Upper lobe of left lung (tissue), 6 donors: ENCODE results near the gene FHIT. TPM values are rescaled to one million over a fixed set of nuclear protein-coding genes. Genes with fewer than 3 reads are reported as not detected.

Experiments
- ATAC-seq, 2 donors: fragments of 200-7000 bp; cut with Tn5 transposase; one replicate each; pipeline ENCODE4 v1.9.1; 2022; ENCODE audit warnings: mild to moderate bottlenecking in 2 of 2, moderate library complexity in 2 of 2; ENCODE audit not compliant: low FRiP score in 2 of 2
- DNase-seq, 2 donors: peaks; one replicate each; pipeline ENCODE4 v3.0.0-alpha.2; 2019 to 2020
- H3K27ac ChIP-seq, 4 donors: fragments of 200-600 bp; sonication (generic); one replicate each; pipeline ENCODE4 v1.5.1; 2016 to 2019
- H3K27me3 ChIP-seq, 4 donors: fragments of 200-600 bp; sonication (generic); one replicate each; pipeline ENCODE4 v1.5.1; 2017 to 2019
- H3K36me3 ChIP-seq, 4 donors: fragments of 200-600 bp; sonication (generic); one replicate each; pipeline ENCODE4 v1.5.1; 2016 to 2019
- H3K4me1 ChIP-seq, 4 donors: fragments of 200-600 bp; sonication (generic); one replicate each; pipeline ENCODE4 v1.5.1; 2018 to 2019
- H3K4me3 ChIP-seq, 4 donors: fragments of 200-600 bp; sonication (generic); one replicate each; pipeline ENCODE4 v1.5.1; 2017 to 2019; ENCODE audit warnings: mild to moderate bottlenecking in 2 of 4, moderate library complexity in 1 of 4
- H3K9me3 ChIP-seq, 4 donors: fragments of 200-600 bp; sonication (generic); one replicate each; pipeline ENCODE4 v1.5.1; 2018 to 2019
- CTCF ChIP-seq, 6 experiments: fragments of 450-650 bp in 4 of 6; fragments of 200-600 bp in 2 of 6; sonication (generic) in 2 of 6; IDR thresholded peaks; one replicate each; pipeline ENCODE4 v1.5.1; 2016 to 2019; ENCODE audit warnings: antibody characterized with exemption in 6 of 6
- EP300 ChIP-seq, 4 donors: sonication (generic); formaldehyde crosslinking; IDR thresholded peaks; one replicate each; pipeline ENCODE4 v1.5.1; 2017; ENCODE audit warnings: antibody characterized with exemption in 4 of 4, control low read depth in 2 of 4
- POLR2A ChIP-seq, 4 donors: fragments of 450-650 bp; IDR thresholded peaks; one replicate each; pipeline ENCODE4 v1.5.1; 2016 to 2017; ENCODE audit warnings: antibody characterized with exemption in 4 of 4, mild to moderate bottlenecking in 2 of 4
- POLR2AphosphoS5 ChIP-seq, 2 donors: sonication (generic); formaldehyde crosslinking; IDR thresholded peaks; one replicate each; pipeline ENCODE4 v1.5.1; 2017; ENCODE audit warnings: antibody characterized with exemption in 2 of 2
- WGBS, 2 donors: methylation state at CpG; one replicate each; pipeline ENCODE4 v1.1.5; 2017 to 2018; 5-methylcytosine and 5-hydroxymethylcytosine counted together
- total RNA-seq, 6 donors: library from RNA; depleted of rRNA in 4 of 6; stranded (reverse); fragments of >200 nt in 4 of 6; gene quantifications; one replicate each; pipeline versions ENCODE4 v1.1.0 to v1.2.1, GENCODE V29; 2016 to 2021
- donor health status: DM: no; HTN: no; CAD: no; lungs with moderate emphysema.
- donor health status: DM: no; HTN: yes; CAD: no; lungs with severe emphysema.

FHIT gene
- total RNA-seq, 6 donors from 2014 or later: 6.8 to 56.6 (median 11.1) TPM

- H3K27ac ChIP-seq: no peak overlapping the region
- 77% methylated on average over 4 of the region's 4 CpGs for WGBS, 2 donors
- TF ChIP-seq EP300 (IDR thresholded peaks at IDR 0.05) (no peak), POLR2AphosphoS5 (IDR thresholded peaks at IDR 0.05) (no peak), CTCF (IDR thresholded peaks at IDR 0.05) (no peak), POLR2A (IDR thresholded peaks at IDR 0.05) (no peak)
- no peak overlapping the region for H3K4me3 ChIP-seq
- DNase-seq: no peak
- no peaks in the 10 kb centered on the region for H3K9me3 ChIP-seq
- H3K4me1 ChIP-seq: no peaks in the 10 kb centered on the region
- no peak for ATAC-seq
- no peaks in the 10 kb centered on the region for H3K36me3 ChIP-seq
- H3K27me3 ChIP-seq: no peaks in the 10 kb centered on the region
Measured at GRCh38 chr3:61141227-61141626, 110.0 kb downstream of the FHIT start.

- Histone ChIP-seq H3K27me3 (no peaks in the 10 kb centered on the region), H3K9me3 (no peaks in the 10 kb centered on the region), H3K27ac (no peak overlapping the region), H3K36me3 (no peaks in the 10 kb centered on the region), H3K4me1 (no peaks in the 10 kb centered on the region), H3K4me3 (no peak overlapping the region)
- no peak for DNase-seq
- 83 to 86% methylated on average over 4 of the region's 4 CpGs for WGBS, 2 donors
- no peak for TF ChIP-seq POLR2AphosphoS5 (IDR thresholded peaks at IDR 0.05)
- no peak for ATAC-seq
Measured at GRCh38 chr3:61139686-61140085, 111.6 kb downstream of the FHIT start.

- no peak for DNase-seq
- Histone ChIP-seq H3K27me3 (no peaks in the 10 kb centered on the region), H3K27ac (no peak overlapping the region), H3K36me3 (no peaks in the 10 kb centered on the region), H3K4me1 (no peaks in the 10 kb centered on the region), H3K4me3 (no peak overlapping the region), H3K9me3 (no peaks in the 10 kb centered on the region)
- 70 to 76% methylated on average over 3 to 5 of the region's 5 CpGs for WGBS, 2 donors
- no peak for TF ChIP-seq POLR2A (IDR thresholded peaks at IDR 0.05)
- TF ChIP-seq CTCF (IDR thresholded peaks at IDR 0.05): no peak
- no peak for TF ChIP-seq EP300 (IDR thresholded peaks at IDR 0.05)
- TF ChIP-seq POLR2AphosphoS5 (IDR thresholded peaks at IDR 0.05): no peak
- no peak for ATAC-seq
Measured at GRCh38 chr3:61138401-61138800, 112.9 kb downstream of the FHIT start.

GRCh38 chr3:61136191-61136590 lies 115.1 kb downstream of the FHIT start:
- H3K4me1 ChIP-seq: no peaks in the 10 kb centered on the region

GRCh38 chr3:61134532-61134931 lies 116.7 kb downstream of the FHIT start:
- ATAC-seq: no peak
- Histone ChIP-seq H3K4me1 (no peaks in the 10 kb centered on the region), H3K27me3 (no peaks in the 10 kb centered on the region), H3K36me3 (no peaks in the 10 kb centered on the region), H3K27ac (no peak overlapping the region), H3K4me3 (no peak overlapping the region), H3K9me3 (no peaks in the 10 kb centered on the region)
- no peak for TF ChIP-seq POLR2AphosphoS5 (IDR thresholded peaks at IDR 0.05)
- TF ChIP-seq POLR2A (IDR thresholded peaks at IDR 0.05): no peak
- TF ChIP-seq CTCF (IDR thresholded peaks at IDR 0.05): no peak
- TF ChIP-seq EP300 (IDR thresholded peaks at IDR 0.05): no peak
- DNase-seq: no peak
- WGBS, 2 donors: 83 to 97% methylated on average over 3 of the region's 3 CpGs

More at GRCh38 chr3:61136191-61136590, 115.1 kb downstream of the FHIT start:
- 62 to 79% methylated on average over 5 of the region's 5 CpGs for WGBS, 2 donors
- no peak for ATAC-seq
- DNase-seq: no peak
- Histone ChIP-seq H3K36me3 (no peaks in the 10 kb centered on the region), H3K4me3 (no peak overlapping the region), H3K9me3 (no peaks in the 10 kb centered on the region), H3K27me3 (no peaks in the 10 kb centered on the region), H3K27ac (no peak overlapping the region)
- no peak for TF ChIP-seq CTCF (IDR thresholded peaks at IDR 0.05)
- no peak for TF ChIP-seq POLR2AphosphoS5 (IDR thresholded peaks at IDR 0.05)
- TF ChIP-seq EP300 (IDR thresholded peaks at IDR 0.05): no peak
- no peak for TF ChIP-seq POLR2A (IDR thresholded peaks at IDR 0.05)
